Motor neuron (in vitro differentiated cells): ENCODE data around the gene RNPEPL1. TPM values are rescaled to one million over a fixed set of nuclear protein-coding genes. Genes with fewer than 3 reads are reported as not detected.
"Not testable (repeated sequence)": the region's sequence is repeated elsewhere in the genome, so short reads cannot be mapped to it uniquely, and the experiment has no call there.

Experiments used
- ATAC-seq, 8 experiments: fragments of 200-7000 bp; cut with Tn5 transposase; replicated peaks in 6 of 8; 2 replicates each; pipeline ENCODE4 v1.8.0; 2021; ENCODE audit warnings: mild to moderate bottlenecking in 8 of 8, moderate library complexity in 8 of 8
- H3K27ac ChIP-seq, 2 donors: fragments of 250-450 bp; sonication (Bioruptor Pico); 2 replicates each; pipeline ENCODE4 v1.9.0; 2021; ENCODE audit warnings: antibody characterized with exemption in 2 of 2, mild to moderate bottlenecking in 2 of 2, moderate library complexity in 1 of 2
- H3K4me1 ChIP-seq, 2 donors: fragments of 250-450 bp; sonication (Bioruptor Pico); replicated peaks in 1 of 2; 2 replicates each; pipeline ENCODE4 v1.6.1; 2021; ENCODE audit warnings: antibody characterized with exemption in 2 of 2, mild to moderate bottlenecking in 2 of 2, moderate library complexity in 1 of 2
- H3K4me3 ChIP-seq, 5 donors: fragments of 250-450 bp; sonication (Bioruptor Pico); 2 replicates each; pipeline ENCODE4 v1.9.0; 2021; ENCODE audit warnings: antibody characterized with exemption in 5 of 5, mild to moderate bottlenecking in 5 of 5, moderate library complexity in 4 of 5
- WGBS, 10 experiments: fragments of 450-650 bp; shearing (Covaris generic); methylation state at CpG; one replicate each; pipeline ENCODE4 v1.0.0; 2022; 5-methylcytosine and 5-hydroxymethylcytosine counted together
- in situ Hi-C, 9 experiments: fragments of 400-800 bp; cut with MboI; loops; one replicate each; pipeline ENCODE4 v1.15.0; 2021; ENCODE audit warnings: low sequenced_read_pairs in 9 of 9, low pct_unique_long_range_greater_than_20kb in 2 of 9; ENCODE audit not compliant: unreplicated experiment in 9 of 9
- total RNA-seq, 8 experiments: library from RNA; unstranded; fragments of 300-600 nt; gene quantifications; 2 replicates each; pipeline versions ENCODE4 v1.2.3 to v1.2.4, GENCODE V29; 2022

RNPEPL1 gene
- total RNA-seq, 8 experiments from 2014 or later: 3.4 to 32.6 (median 6.5) TPM

- 67 to 100% (median 89%) methylated on average over 1 to 7 of the region's 17 CpGs; no CpG with 5 or more reads in 2 of the 10 experiments for WGBS, 10 experiments
- ATAC-seq: no peak
- H3K4me1 ChIP-seq: peaks cover 11 to 18% of the 10 kb centered on the region in 2 donors
- H3K27ac ChIP-seq: no peak overlapping the region
- H3K4me3 ChIP-seq: no peak overlapping the region
- in situ Hi-C loops: no loop called here
Measured at GRCh38 chr2:240554767-240555493, 13.4 kb upstream of the RNPEPL1 start.

DNA sequence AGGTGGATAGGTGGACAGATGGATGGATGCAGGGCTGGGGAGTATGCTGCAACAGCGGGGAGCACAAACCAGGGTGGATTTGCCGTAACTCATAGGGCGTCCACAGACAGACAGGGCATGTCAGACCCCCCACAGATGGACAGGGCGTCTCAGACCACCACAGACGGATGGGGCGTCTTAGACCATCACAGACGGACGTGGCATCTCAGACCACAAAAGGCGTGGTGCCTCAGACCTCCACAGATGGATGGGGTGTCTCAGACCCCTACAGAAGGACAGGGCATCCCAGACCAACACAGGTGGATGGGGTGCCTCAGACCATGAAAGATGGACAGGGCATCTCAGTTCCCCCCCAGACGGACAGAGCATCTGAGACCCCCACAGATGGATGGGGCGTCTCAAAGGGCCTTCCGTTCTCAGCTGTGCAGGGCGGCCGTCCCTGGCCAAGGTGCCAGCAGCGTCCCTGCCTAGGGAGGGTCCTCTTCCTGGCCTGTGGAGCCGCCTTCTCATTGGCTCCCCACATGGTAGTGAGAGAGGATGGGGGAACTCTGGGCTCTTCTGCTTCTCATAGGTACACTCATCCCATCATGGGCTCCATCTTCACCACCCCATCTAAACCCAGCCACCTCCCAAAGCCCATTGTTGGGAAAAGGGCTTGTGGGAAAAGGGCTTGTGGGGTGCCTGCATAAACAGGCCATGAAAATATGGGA is 12.6 kb upstream of the RNPEPL1 start:
- no peak for ATAC-seq
- Histone ChIP-seq H3K27ac (no peak overlapping the region), H3K4me3 (no peak overlapping the region), H3K4me1 (peaks cover 11 to 18% of the 10 kb centered on the region in 2 donors)
- in situ Hi-C loops: no loop called here
- 92 to 100% (median 97%) methylated on average over 2 to 10 of the region's 16 CpGs; no CpG with 5 or more reads in 6 of the 10 experiments for WGBS, 10 experiments

GRCh38 chr2:240556553-240557100 is 11.7 kb upstream of the RNPEPL1 start:
- in situ Hi-C loops: no loop called here
- H3K27ac ChIP-seq: no peak overlapping the region
- ATAC-seq: peak in 2 of 8 experiments; percentile 1
- WGBS, 10 experiments: 11 to 67% (median 60%) methylated on average over 1 to 4 of the region's 9 CpGs; no CpG with 5 or more reads in 7 of the 10 experiments
- peaks cover 12 to 19% of the 10 kb centered on the region in 2 donors for H3K4me1 ChIP-seq
- H3K4me3 ChIP-seq: no peak overlapping the region

GRCh38 chr2:240557101-240557751 is 11.1 kb upstream of the RNPEPL1 start:
- no peak overlapping the region for H3K27ac ChIP-seq
- H3K4me1 ChIP-seq: peaks cover 16 to 22% of the 10 kb centered on the region in 2 donors
- 50 to 80% (median 76%) methylated on average over 1 to 3 of the region's 51 CpGs; no CpG with 5 or more reads in 7 of the 10 experiments for WGBS, 10 experiments
- H3K4me3 ChIP-seq: peak overlapping the region; percentile 28 to 52 (median 37)
- in situ Hi-C loops: no loop called here
- ATAC-seq: peak in 5 of 8 experiments; percentile 0 to 2 (median 1)

DNA sequence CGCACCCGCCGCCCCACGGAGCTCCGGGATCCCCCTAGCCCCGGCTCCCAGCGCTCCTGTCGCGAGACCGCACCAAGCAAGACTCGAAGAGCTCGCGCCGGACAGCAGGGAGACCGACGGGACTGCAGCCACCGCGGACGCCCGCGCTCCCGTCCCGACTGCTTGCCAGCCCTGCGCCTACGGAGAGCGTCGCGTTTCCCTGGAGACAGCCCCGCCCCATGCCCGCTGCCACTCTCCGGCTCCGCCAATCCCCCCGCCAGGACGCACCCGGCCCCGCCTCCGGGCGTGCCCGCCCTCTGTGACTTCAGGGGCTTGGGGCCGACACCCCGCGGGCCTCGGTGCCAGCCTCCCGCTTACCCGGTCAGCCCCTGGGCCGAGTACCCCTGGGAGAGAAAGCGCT is 10.5 kb upstream of the RNPEPL1 start, which contains the start of gene ANKMY1:
Gene ANKMY1 (minus strand): TSS at position 181 of the 400 bp plus-strand sequence. CDS start 653 bp downstream, outside the sequence.
- WGBS, 10 experiments: 3% methylated on average over 6 of the region's 47 CpGs; no CpG with 5 or more reads in 9 of the 10 experiments
- in situ Hi-C loops: no loop called here
- H3K4me1 ChIP-seq: peaks cover 16 to 22% of the 10 kb centered on the region in 2 donors
- peak; percentile 17 to 58 (median 40) for ATAC-seq
- no peak within 1 kb of the TSS for H3K27ac ChIP-seq
- H3K4me3 ChIP-seq: peak within 1 kb of the TSS; percentile 28 to 52 (median 37)

GRCh38 chr2:240558236-240558761 is 10.0 kb upstream of the RNPEPL1 start:
- no peak for ATAC-seq
- in situ Hi-C loops: no loop called here
- Histone ChIP-seq H3K4me1 (peaks cover 16 to 22% of the 10 kb centered on the region in 2 donors), H3K27ac (no peak overlapping the region), H3K4me3 (peak overlapping the region; percentile 28 to 52 (median 37))
- WGBS, 10 experiments: 63 to 88% (median 81%) methylated on average over 1 to 11 of the region's 18 CpGs; no CpG with 5 or more reads in 5 of the 10 experiments

- in situ Hi-C loops: no loop called here
- Histone ChIP-seq H3K27ac (no peak overlapping the region), H3K4me1 (peaks cover 16 to 22% of the 10 kb centered on the region in 2 donors), H3K4me3 (peak overlapping the region in 1 of 5 donors; percentile 74)
- WGBS, 10 experiments: 83 to 100% (median 96%) methylated on average over 2 to 3 of the region's 3 CpGs; no CpG with 5 or more reads in 6 of the 10 experiments
- ATAC-seq: no peak
Measured at GRCh38 chr2:240559286-240559685, 9.0 kb upstream of the RNPEPL1 start.

- WGBS, 10 experiments: 0 to 1% (median 0%) methylated on average over 1 to 22 of the region's 39 CpGs; no CpG with 5 or more reads in 2 of the 10 experiments
- peak; percentile 55 to 77 (median 72) for ATAC-seq
- in situ Hi-C loops: no loop called here
- peak within 1 kb of the TSS; percentile 90 to 94 for H3K27ac ChIP-seq
- H3K4me3 ChIP-seq: peak within 1 kb of the TSS; percentile 52 to 81 (median 74)
- H3K4me1 ChIP-seq: peaks cover 16 to 22% of the 10 kb centered on the region in 2 donors
Measured at GRCh38 chr2:240560084-240560479, 8.2 kb upstream of the RNPEPL1 start, which contains the start of gene DUSP28. TSS of gene DUSP28 (plus strand) at chr2:240560357. CDS start at chr2:240560685, 328 bp downstream.

DNA sequence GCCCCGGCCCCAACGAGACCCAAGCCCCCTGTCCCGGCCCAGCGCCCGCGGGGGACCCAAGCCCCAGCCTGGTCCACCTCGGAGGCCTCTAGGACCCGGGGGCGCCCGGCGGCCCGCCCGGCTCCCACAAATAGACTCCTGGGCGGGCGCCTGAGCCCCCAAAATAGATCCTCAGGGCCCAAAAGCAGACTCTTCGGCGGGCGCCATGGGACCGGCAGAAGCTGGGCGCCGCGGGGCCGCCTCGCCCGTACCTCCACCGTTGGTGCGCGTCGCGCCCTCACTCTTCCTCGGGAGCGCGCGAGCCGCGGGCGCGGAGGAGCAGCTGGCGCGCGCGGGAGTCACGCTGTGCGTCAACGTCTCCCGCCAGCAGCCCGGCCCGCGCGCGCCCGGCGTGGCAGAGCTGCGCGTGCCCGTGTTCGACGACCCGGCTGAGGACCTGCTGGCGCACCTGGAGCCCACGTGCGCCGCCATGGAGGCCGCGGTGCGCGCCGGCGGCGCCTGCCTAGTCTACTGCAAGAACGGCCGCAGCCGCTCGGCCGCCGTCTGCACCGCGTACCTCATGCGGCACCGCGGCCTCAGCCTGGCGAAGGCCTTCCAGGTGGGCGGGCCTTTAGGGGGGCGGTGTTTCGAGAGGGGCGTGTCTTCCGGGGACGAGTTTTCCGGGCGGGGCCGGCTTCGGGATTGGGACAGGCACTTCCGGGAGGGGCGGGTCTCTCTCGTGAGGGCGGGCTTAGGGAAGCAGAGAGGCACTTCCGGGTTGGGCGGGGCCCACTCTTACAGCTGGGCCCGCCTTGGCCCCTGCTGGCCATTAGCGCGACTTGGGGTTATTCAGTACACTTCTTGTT is 7.6 kb upstream of the RNPEPL1 start:
- Histone ChIP-seq H3K4me3 (peak overlapping the region; percentile 52 to 81 (median 74)), H3K4me1 (peaks cover 18 to 22% of the 10 kb centered on the region in 2 donors), H3K27ac (peak overlapping the region; percentile 90 to 94)
- in situ Hi-C loops: no loop called here
- WGBS, 10 experiments: 0 to 2% methylated on average over 2 to 7 of the region's 101 CpGs; no CpG with 5 or more reads in 8 of the 10 experiments
- ATAC-seq: peak; percentile 53 to 74 (median 72)

GRCh38 chr2:240561325-240561971 is 6.8 kb upstream of the RNPEPL1 start:
- in situ Hi-C loops: no loop called here
- 0 to 61% (median 38%) methylated on average over 2 to 14 of the region's 14 CpGs for WGBS, 10 experiments
- peak in 6 of 8 experiments; percentile 1 to 4 (median 3) for ATAC-seq
- peak overlapping the region; percentile 49 to 94 for H3K27ac ChIP-seq
- peaks cover 23 to 26% of the 10 kb centered on the region in 2 donors for H3K4me1 ChIP-seq
- peak overlapping the region; percentile 52 to 81 (median 74) for H3K4me3 ChIP-seq

- H3K4me1 ChIP-seq: peaks cover 29 to 33% of the 10 kb centered on the region in 2 donors
- 95 to 100% (median 99%) methylated on average over 3 to 12 of the region's 17 CpGs; no CpG with 5 or more reads in 3 of the 10 experiments for WGBS, 10 experiments
Measured at GRCh38 chr2:240563231-240563630, 5.1 kb upstream of the RNPEPL1 start.

More at GRCh38 chr2:240563231-240563630, 5.1 kb upstream of the RNPEPL1 start:
- ATAC-seq, H3K4me3 ChIP-seq, in situ Hi-C loops, H3K27ac ChIP-seq: not testable (repeated sequence)
